ENCODE results near the gene COL5A1.

The COL5A1 gene

DNA sequence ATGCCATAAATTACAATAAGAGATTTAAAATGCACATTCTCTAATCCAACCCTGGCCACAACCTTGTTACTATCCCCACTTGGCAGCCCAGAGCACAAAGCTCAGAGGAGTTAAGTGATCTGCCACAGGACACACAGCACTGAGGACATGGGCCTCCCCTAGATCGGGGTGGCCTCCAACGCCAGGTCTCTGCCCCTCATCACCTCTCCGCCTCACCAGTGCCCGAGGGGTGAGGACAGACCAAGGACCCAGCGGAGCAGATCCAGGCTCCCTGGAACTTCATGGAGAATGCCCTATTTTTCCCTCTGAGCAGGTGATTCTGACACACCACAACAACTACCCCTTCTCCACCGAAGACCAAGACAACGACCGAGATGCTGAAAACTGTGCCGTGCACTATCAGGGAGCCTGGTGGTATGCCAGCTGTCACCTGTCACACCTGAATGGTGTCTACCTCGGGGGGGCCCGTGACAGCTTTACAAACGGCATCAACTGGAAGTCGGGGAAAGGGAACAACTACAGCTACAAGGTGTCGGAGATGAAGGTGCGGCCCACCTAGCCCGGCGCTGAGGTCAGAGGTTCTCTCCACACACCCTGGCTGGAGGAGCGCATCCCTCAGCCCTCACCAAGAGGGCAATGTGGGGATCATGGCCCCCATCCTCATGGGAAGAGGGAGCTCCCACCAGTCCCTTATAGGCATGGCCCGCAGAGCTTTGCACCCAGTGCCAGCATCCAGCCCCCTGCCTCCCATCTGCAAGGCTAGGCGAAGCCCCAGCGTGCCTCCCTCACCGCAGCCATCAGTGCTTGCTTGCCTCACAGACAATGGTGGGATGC, 226.5 kb downstream of the COL5A1 start:
- DNase-seq = no peak

DNA sequence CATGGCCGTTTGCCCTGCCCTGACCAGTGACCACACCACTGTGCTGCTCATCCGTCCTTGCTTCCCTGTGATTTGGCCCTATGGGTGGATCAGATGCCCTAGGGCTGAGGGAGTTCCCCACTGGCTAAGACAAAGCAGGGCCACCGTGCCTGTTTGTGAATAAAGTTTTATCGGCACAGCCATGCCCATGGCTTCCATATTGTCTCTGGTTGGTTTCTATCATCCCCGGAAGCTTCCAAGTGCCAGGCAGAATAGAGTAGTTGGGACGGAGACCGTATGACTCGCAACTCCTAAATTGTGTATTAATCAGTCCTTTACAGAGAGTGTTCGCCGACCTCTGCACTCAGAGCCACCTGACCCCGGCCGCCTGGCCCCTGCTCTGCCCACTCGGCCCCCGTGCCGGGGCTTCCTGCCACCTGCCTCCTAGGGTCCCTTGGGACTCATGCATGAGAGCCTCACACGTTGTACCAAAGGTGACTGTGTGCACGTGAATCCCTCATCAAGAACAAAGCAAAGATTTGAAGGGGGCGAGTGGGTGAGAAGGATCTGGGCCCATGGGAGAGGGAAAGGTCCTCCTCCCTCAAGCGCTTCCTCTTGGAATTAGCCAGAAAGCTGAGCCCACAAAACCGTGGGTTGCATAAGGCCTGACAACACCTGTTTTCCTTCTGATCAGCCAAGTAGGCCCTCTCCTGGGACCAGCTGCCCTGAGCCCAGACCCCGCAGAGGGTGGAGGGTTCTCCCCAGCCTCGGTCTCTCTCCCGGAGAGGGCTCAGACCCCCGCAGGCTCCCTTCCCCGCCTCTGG, 227.3 kb downstream of the COL5A1 start:
- DNase-seq = no peak

DNA sequence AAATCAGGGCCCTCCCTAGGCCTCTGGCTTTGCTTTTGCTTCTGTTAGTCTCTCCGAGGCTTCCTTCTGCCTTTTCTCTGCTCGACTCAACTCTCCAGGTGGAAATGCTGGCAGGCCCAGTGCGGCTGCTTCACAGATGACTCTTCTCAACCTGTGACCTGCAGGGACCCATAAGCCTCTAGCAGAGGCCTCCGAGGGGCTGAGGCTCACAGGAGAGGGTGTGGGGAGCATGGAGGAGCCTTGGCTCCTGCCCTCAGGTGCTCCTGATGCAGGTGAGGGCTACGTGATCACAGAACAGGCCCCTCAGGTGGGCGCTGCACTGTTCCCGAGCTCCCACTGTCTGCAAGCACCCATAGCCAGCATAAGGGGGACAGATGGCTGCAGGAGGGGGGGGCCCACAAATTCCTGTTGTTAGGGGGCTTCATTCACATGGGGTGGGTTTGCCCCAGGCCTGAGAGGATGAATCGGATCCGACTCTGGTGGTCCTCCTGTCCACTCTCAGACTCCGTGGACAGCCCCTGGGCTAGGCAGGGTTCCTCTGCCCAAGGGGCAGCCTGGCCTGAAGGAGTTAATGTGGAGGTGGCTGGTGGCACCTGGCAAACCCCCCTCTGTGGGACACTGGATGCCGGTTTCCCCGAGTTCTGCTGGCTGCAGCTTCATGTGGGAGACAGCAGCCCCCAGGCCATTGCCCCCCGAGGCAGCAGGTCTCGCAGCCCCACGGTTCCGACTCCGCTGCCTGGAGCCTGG, 228.1 kb downstream of the COL5A1 start:
- DNase-seq = no peak

DNA sequence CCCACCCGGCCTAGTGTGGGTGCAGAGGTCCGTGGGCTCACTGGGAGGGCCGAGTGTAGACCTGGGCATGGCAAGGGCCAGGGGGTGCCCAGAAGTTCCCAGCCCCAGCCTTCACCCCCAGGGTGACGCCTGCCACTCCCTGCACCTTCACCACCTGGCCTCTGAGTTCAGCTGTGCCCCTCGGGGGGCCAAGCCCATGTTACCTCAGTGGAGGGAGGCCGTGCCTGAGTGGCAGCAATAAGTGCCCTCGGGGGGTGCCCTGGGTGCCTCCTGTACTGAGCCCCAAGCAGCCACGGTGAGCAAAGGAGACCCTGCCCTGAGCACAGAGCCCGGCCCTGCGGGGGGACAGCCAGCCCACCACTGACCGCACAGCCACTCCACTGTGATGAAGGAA, 228.7 kb downstream of the COL5A1 start:
- no peak for DNase-seq

DNA sequence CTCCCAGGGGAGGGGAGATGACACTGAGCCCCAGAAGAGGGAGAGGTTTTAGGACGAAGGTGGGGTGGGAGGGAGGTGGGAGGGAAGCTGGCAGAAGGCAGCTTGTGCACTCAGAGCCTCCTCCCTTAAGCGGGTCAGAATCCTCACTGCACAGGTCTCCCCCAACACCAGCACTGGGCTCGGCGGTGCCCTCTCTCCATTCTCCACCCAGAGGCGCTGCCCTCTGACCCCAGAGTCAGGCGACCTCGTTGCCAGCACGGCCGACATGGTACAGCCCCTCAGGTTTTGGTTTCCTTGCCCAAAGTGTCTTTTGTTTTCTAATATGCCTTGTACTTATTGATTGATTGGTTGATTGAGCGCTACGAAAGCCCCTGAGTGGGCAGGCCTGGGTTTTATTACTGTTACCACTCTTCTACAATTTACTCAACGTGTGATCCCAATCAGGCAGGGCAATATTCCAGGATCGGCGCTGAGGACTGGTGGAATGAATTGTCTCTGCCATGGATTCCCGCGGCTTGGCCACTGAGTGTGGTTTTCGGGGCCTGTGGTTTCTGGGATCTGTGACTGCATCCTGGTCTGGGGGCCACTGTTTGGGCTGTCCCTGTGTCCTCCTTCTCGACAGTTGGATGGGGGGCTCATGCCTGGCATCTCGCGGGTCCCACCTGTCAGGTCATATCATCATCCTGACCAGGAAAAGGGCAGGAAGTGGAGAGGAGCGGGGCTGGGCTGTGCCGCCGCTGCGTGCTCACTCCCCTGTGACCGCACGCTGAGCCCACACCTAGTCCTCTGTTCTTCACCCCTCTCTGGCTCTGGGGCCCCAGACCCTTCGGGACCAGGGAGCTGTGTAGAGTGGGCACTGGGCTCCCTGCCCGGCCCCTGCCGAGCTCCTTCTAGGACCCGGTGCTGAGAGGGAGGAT, 229.4 kb downstream of the COL5A1 start:
- no peak for DNase-seq

DNA sequence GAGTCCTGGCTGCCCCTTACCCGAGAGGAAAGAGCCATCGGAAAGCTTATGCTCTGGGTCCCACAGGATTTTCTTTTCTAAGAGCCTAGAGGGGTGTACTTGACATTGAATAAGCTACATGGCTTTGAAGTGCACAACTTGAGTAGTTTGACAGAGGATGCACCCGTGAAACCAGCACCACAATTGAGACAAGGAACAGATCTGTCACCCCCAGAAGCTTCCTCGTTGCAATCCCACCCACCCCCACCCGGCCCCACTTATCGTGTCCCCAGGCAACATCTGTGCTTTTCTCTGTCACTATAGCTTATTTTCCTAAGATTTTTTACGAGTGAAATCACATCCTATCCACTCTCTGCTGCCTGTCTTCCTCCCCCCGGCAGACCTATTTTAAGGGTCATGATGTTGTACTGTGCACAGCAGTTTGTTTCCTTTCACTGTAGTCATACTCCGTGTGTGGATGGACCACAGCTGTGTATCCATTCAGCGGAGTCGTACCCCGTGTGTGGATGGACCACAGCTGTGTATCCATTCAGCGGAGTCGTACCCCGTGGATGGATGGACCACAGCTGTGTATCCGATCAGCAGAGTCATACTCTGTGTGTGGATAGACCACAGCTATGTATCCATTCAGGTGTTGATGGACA, 230.2 kb downstream of the COL5A1 start:
- no peak for DNase-seq

DNA sequence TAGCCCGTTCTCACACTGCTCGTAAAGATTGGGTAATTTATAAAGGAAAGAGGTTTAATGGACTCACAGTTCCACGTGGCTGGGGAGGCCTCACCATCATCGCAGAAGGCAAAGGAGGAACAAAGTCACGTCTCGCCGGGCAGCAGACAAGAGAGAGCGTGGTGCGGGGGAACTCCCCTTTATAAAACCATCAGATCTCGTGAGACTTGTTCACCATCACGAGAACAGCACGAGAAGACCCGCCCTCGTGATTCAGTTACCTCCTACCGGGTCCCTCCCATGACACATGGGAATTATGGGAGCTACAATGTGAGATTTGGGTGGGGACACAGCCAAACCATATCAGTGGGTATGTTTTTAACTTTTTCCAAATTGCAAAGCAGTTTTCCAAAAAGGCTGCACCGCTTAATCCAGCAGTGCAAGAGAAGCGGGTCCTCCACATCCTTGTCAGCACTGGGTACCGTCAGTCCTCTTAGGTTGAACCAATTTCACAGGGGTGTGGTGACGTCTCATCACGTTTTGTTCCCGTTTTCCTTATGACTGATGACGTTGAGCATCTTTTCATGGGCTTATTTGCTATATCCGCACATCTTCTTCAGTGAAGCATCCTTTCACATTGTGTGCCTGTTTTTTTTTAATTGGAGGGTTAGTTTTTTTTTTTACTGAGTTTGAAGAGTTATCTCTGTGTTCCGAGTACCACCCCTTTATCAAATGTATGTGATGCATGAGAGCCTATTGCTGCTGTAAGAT, 231.1 kb downstream of the COL5A1 start:
- no peak for DNase-seq

DNA sequence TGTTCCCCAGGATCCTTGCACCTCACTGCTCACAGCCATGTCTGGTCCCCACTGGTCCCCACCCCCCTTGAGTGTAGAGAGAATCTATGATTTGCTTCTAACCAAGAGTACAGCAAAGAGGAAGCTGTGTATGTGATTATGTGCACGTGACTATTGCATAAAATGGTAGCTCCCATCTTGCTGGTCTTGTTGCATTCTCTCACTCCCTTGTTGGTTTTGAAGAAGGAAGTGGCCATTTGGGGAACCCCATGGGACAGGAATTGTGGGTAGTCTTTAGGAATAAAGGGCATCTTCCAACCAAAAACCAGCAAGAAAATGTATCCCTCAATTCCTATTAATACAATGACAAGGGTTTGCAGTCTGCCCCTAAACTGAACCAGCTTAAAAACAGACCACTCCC, 233.8 kb downstream of the COL5A1 start:
- no peak for DNase-seq

DNA sequence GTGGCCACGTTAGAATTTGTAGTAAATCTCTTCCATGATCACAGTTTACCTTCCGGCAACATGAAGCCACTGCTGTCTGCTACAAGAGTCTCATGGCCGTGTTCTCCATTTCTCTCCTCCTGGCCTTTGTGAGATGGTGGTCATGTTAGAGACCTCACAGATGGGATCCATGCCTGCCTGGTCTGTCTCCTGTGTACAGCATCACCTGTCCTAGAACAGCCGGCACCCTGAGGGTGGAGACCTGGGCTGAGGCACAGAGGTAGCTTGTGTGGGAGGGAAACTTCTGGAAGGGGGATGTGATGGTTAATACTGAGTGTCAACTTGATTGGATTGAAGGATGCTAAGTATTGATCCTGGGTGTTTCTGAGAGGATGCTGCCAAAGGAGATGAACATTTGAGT, 235.9 kb downstream of the COL5A1 start:
- DNase-seq = no peak

DNA sequence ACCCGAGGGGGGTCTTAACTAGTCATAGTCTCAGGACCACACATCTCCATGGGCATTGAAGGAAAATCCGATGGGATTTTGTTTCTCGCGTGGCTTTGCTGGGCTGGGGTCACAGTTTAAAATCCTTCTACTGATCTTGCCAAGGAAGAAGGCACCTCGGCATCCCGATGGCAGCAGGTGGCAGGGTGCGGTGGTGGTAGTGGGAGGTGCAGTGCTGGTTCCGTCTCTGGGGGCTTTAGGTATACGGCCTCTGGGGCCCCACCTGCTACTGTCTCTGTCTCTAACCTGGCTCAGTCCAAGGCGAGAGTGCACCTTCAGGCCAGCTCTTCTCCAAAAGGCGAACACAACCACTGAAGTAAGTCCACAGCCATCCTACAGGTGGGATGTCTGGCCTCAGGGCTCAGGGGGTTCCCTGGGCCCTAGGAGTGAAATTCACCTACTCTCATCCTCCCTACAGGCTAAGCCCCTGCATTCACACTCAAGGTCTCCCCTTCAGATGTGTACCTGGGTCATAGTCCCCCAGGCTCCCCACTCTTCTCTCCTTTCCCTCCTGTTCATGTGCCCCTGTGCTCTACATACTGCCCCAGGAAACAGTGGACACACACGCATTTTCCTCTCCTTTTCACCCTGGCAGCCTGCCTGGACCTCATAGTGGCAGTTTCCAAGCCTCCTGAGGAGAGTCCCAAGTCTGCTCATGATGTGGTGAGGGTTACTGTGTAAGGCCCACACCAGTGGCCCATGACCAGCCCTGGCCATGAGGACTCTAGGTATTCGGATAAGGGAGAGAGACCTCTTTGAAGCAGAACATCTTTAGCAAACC, 238.3 kb downstream of the COL5A1 start:
- DNase-seq = no peak

DNA sequence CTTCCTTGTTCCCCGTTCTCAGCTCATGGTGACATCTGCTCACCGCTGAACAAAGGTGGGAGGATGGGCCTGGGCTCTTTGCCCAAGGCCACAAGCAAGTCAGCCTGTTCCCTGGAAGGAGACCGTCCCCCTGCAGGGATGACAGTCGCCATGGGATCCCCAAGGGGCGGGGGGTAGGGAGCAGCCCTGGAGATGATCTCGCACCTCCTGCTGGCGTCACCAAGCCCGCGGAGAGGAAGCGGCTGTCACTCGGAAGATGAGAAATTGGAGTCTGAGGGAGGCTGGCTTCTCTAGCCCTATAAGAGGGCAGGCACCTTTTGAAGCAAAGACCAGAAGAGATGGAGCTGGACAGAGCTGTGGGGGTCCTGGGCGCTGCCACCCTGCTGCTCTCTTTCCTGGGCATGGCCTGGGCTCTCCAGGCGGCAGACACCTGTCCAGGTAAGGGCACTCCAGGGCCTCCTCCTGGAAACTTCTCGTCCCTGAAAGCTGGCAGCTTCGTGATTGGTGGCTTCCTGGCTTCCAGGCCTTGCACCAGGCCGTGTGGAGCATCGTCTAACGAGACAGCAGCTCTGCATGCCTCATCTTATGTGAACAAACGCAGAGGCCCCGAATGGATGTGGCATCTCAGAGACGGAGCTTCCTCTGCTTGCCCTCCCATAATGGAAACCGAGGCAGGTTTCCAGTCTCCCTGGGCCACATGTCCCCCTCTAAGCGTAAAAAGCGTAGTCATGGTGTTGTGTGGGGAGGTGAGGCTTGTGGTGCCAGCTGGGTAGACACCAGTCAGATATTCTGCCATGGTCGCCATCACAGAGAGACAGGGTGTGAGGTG, 239.1 kb downstream of the COL5A1 start, which contains the start of gene FCN2:
Gene FCN2 (plus strand): TSS at position 327 of the 829 bp plus-strand sequence. CDS start 12 bp downstream, at position 339.
- no peak for DNase-seq

DNA sequence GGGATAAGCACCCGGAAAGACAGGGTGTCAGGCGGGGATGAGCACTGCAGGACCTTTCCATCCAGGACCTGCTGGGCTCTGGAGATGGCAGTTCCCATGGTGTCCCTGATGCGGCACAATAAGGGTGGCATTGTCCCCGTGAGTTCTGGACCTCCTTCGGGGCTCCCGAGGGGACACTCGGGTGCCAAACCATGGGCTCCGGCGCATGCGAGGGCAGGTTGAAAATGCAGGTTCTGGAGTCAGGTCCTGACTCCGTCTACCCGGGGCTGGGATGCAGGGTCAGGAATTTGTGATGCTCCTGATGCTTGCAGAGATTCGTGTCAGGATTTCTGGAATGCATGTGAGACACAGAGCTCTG, 239.7 kb downstream of the COL5A1 start:
- no peak for DNase-seq

DNA sequence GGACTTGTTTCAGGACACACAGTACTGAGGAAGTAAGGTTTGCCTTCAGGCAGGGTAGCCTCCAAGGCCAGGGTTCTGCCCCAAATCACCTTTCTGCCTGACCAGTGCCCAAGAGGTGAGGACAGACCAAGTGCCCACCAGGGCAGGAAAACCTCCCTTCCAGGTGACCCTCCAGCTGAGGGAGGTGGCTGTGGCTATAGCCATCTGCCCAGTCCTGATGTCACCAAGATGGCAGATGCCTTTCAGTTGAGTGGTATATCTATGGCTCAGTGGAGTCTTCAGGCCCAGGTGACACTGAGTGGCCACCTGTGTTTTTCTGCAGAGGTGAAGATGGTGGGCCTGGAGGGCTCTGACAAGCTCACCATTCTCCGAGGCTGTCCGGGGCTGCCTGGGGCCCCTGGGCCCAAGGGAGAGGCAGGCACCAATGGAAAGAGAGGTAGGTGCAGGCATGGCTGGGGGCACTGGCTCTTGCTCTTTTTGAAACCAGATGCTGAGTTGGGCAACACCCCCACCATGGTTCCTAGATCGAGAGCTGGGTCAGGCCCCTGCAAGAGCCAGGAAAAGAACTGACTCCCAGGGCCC, 240.7 kb downstream of the COL5A1 start:
- no peak for DNase-seq

DNA sequence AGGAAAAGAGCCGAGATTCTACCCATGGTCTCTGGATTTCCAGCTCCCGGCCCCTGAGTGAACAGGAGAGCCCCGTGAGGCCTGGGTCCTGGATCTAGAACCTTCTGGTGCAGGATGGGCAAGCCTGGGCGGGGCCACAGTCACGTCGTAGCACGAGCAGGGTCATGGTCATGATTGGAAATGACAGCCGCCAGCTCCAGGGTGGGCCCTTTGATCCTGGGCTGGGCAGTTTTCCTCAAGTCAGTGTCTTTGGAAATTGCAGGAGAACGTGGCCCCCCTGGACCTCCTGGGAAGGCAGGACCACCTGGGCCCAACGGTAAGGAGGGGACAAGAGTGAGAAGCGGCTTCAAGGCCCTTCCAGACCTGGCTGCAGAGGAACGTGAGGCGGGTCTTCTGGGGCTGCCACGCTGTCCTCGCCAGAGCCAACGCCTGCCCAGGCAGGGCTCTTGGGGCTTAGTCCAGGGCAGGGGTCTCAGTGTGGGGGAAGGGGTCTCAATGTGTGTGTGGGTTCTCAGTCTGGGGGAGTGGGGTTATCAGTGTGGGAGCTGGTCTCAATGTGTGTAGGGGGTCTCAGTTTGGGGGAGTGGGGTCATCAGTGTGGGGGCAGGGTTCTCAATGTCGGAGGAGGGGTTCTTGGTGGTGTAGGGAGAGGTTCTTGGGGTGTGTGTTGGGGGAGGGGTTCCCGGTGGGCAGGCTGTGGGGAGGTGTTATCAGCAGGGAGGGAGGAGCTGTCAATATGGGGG, 241.6 kb downstream of the COL5A1 start:
- no peak for DNase-seq

DNA sequence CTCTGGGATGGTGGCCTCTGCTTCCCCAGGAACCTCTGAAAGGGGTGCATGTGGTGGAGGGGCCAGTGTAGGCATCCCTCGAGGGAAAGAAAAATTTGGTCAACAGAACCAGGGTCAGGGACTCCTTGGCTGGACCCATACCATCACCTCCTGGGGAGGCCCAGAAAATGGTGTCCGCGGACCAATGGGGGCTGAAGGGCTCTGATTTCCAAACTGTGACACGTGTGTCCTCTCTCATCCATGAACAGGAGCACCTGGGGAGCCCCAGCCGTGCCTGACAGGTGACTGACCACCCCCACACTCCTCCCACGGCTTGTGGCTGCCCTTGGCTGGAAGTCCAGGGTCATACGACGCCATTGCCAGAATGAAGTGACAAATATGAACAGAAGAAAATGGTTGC, 242.9 kb downstream of the COL5A1 start:
- DNase-seq = no peak

DNA sequence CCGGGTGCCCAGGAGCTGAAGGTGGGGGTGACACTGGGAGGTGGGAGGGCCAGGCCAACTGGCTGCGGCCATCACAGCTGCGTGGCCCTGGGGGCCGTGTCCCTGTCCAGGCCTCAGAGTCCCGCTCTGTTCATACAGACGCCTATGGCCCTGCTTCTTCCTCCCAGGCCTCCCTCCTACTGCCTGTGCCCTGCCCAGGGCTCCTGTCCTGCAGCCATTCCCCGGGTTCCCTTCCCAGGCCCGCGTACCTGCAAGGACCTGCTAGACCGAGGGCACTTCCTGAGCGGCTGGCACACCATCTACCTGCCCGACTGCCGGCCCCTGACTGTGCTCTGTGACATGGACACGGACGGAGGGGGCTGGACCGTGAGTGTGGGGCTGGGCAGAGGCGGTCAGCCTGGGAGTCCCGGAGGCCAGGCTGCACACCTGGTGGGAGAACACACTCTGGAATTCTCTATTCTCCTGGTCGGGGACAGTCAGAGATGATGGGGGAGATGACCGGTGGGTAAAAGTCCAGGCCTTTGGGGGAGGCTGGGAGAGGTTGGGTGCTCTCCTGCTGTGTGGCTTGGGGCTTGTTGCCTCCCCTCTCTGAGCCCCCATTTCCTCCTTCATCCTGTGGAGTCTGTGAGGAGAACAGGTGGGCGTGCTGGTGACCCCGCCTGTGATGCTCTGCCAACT, 243.5 kb downstream of the COL5A1 start:
- DNase-seq = no peak

DNA sequence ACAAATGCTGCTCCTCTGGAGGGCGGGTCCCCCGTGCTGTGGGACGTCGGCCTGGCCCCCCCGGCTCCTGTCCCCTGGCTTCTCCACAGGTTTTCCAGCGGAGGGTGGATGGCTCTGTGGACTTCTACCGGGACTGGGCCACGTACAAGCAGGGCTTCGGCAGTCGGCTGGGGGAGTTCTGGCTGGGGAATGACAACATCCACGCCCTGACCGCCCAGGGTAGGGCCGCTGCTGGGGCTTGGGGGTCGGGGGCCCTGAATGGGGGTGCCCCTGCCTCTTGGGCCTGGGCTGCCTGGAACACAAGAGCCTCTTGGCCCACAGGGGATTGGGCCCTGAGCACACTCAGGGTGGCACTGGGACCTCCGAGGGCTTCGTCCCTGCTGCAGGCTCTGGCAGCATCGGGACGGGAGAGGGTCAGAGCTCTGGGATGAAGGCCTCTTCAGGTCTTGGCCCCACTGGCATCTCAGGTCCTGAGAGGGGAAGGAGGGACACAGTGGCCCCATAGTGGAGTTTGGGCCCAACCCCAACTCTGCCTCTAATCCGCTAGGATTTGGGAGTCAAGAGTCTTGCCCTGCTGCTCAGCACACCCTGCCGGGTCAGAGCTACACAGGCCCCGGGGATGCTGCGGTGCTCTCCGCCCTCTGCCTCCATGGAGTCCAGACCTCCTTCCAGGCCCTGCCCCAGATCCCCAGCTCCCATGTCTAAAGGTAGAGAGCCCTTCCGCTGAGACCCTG, 244.2 kb downstream of the COL5A1 start:
- no peak for DNase-seq

Measured in NCI-H2081 (cell line).